BJ (cell line): ENCODE results near the gene GPR42. TPM values are rescaled to one million over a fixed set of nuclear protein-coding genes. Genes with fewer than 3 reads are reported as not detected.

Experiments
- CTCF ChIA-PET: fragments of 350-600 bp; formaldehyde crosslinking; extraction: SDS; loops from one replicate; lab custom pipeline; 2021; ENCODE audit warnings: antibody characterized with exemption, inconsistent platforms; lab: Yijun Ruan, JAX
- POLR2A ChIA-PET: fragments of 300-600 bp; sonication (Branson Sonifier 250); formaldehyde crosslinking; extraction: SDS; loops from one replicate; lab custom pipeline; 2021; ENCODE audit warnings: antibody characterized with exemption; lab: Charles Lee
- DNase-seq: peaks from one replicate; pipeline ENCODE4 v3.0.0-alpha.2; 2011; ENCODE audit warnings: low read depth
- H3K27me3 ChIP-seq: 2 replicates; pipeline ENCODE4 v1.6.0; 2011; ENCODE audit warnings: low read length; ENCODE audit not compliant: control insufficient read depth, insufficient read depth
- H3K36me3 ChIP-seq: 2 replicates; pipeline ENCODE4 v1.5.1; 2011; ENCODE audit warnings: low read length; ENCODE audit not compliant: control insufficient read depth, insufficient read depth
- H3K4me3 ChIP-seq: 2 replicates; pipeline ENCODE4 v1.5.1; 2011; ENCODE audit warnings: low read depth, mild to moderate bottlenecking, control low read depth, low read length
- polyA minus RNA-seq: library from RNA; depleted of rRNA, polyadenylated mRNA; stranded (reverse); fragments of >200 nt; gene quantifications from 2 replicates; pipeline ENCODE4 v1.2.3, GENCODE V29; 2011; rRNA and poly(A)+ RNA removed
- polyA plus RNA-seq: library from polyadenylated mRNA; depleted of rRNA; stranded (reverse); fragments of >200 nt; gene quantifications from 2 replicates; pipeline ENCODE4 v1.2.3, GENCODE V29; 2011; rRNA removed
- TF ChIP-seq, protein P1 (sequence below): IDR thresholded peaks from 2 replicates; pipeline ENCODE4 v1.5.1; 2011; ENCODE audit warnings: low read depth, mild to moderate bottlenecking, control low read depth, inconsistent platforms, low read length, moderate library complexity; ENCODE audit not compliant: insufficient read depth

Gene GPR42, protein sequence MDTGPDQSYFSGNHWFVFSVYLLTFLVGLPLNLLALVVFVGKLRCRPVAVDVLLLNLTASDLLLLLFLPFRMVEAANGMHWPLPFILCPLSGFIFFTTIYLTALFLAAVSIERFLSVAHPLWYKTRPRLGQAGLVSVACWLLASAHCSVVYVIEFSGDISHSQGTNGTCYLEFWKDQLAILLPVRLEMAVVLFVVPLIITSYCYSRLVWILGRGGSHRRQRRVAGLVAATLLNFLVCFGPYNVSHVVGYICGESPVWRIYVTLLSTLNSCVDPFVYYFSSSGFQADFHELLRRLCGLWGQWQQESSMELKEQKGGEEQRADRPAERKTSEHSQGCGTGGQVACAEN
- polyA plus RNA-seq (not detected in 2 replicates), polyA minus RNA-seq (not detected in 2 replicates)

DNA sequence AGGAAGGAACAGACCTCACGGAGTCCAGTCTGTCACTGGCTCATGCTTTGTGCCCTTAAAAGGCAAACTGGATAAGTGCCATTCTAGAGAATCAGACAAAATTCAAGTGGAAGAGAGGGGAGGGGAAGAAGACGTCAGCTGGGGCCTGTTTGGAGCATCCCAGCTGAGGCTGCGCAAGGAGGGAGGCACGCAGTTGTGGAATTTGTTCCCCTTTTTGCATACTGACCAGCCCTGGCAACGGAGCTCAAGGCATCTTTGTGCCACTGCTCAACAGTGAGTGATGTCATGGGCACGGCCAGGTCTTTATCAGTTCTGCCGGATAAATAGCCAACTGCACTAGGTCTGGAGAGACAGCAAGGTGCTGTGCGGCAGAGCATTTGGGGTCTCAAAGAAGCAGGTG lies at the start of gene GPR42:
GPR42 (plus strand) TSS at position 347 of the 400 bp plus-strand sequence. CDS start 292 bp downstream, outside the sequence.
- no peak for DNase-seq
- Histone ChIP-seq H3K36me3 (no peaks in the 10 kb centered on the region), H3K27me3 (no peaks in the 10 kb centered on the region), H3K4me3 (no peak within 1 kb of the TSS)
- TF ChIP-seq, protein P1, sequence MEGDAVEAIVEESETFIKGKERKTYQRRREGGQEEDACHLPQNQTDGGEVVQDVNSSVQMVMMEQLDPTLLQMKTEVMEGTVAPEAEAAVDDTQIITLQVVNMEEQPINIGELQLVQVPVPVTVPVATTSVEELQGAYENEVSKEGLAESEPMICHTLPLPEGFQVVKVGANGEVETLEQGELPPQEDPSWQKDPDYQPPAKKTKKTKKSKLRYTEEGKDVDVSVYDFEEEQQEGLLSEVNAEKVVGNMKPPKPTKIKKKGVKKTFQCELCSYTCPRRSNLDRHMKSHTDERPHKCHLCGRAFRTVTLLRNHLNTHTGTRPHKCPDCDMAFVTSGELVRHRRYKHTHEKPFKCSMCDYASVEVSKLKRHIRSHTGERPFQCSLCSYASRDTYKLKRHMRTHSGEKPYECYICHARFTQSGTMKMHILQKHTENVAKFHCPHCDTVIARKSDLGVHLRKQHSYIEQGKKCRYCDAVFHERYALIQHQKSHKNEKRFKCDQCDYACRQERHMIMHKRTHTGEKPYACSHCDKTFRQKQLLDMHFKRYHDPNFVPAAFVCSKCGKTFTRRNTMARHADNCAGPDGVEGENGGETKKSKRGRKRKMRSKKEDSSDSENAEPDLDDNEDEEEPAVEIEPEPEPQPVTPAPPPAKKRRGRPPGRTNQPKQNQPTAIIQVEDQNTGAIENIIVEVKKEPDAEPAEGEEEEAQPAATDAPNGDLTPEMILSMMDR: no peak
- ChIA-PET CTCF (no interaction called here), POLR2A (no interaction called here)

DNA sequence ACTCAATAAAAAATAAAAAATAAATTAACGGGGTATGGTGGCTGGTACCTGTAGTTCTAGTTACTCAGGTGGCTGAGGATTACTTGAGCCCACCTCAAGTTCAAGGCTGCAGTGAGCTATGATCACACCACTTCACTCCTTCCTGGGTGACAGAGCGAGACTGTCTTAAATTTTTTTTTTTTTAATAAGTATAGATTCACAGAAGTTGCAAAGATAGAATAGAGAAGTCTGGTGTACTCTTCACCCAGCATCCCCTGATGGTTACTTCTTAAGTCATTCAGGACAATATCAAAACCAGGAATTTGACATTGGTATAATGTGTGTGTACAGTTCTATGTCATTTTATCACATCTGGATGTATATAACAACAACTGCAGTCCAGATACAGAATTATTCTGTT lies 49.6 kb upstream of the GPR42 start:
- Histone ChIP-seq H3K36me3 (no peaks in the 10 kb centered on the region), H3K4me3 (no peak overlapping the region), H3K27me3 (no peaks in the 10 kb centered on the region)
- ChIA-PET POLR2A (no interaction called here), CTCF (no interaction called here)
- no peak for DNase-seq
- TF ChIP-seq, protein P1: no peak

DNA sequence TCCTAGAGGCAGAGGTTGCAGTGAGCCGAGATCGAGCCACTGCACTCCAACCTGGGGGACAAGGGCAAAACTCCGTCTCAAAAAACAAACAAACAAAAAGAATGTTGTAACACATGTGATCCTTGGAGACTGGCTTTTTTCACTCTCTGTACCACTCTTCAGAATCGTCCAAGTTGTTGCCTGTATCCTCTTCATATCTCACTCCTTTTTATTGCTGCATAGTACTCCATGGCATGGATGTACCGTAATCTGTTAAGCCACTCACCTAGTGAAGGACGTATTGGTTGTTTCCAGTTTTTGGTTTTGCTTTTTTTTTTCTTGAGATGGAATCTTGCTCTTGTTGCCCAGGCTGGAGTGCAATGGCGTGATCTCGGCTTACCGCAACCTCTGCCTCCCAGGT lies 48.9 kb upstream of the GPR42 start:
- no peak for DNase-seq
- ChIA-PET CTCF (no interaction called here), POLR2A (no interaction called here)
- Histone ChIP-seq H3K36me3 (no peaks in the 10 kb centered on the region), H3K27me3 (no peaks in the 10 kb centered on the region; the same call in 1 of the 2 replicates), H3K4me3 (no peak overlapping the region)
- TF ChIP-seq, protein P1: no peak

DNA sequence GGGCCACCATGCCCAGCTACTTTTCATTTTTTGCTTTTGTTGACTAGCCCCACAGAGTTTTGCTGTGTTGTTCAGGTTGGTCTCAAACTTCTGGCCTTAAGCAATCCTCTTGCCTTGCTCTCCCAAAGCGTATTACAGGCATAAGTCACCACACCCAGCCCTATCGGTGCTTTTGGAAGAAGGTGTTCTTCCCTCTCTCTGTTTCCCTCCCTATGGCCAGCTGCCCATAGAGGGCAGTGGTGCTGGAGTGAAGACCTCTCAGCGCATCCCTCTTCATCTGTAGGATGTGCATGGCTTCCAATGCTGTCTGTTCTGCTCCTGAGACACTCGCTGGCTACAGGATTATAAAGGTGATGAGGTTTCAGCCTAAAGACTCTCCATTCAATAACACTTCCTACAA lies 43.2 kb upstream of the GPR42 start:
- POLR2A ChIA-PET: no interaction called here
- DNase-seq: no peak
- H3K36me3 ChIP-seq: no peaks in the 10 kb centered on the region
- TF ChIP-seq, protein P1: peak; percentile 27; the same call in 1 of the 2 replicates
- H3K4me3 ChIP-seq: no peak overlapping the region
- CTCF ChIA-PET: no interaction called here
- peaks cover 2% of the 10 kb centered on the region for H3K27me3 ChIP-seq

DNA sequence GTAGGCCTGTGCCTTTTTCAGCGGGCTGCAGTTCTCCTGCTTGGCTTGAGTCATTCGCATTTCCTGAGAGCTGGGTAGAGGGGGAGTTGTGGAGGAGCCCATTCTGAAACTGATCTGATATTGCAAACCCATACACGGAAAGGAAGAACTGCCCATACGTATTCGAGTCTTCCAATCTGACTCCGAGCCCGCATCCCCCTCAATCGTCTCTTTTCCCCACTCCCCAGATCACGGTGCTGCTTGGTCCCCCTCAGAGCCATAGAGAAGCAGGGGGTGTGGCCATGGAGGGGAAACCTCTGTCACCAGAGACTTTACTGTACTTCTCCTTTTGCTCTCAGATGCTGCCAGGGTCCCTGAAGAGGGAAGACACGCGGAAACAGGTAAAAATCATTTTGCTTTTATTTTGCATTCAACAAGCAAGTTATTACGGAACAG lies 42.0 kb upstream of the GPR42 start, which contains the start of gene CD22:
CD22 (plus strand) TSS at position 337 of the 435 bp plus-strand sequence. CDS start 2,854 bp downstream, outside the sequence.
- ChIA-PET POLR2A (no interaction called here), CTCF (no interaction called here)
- Histone ChIP-seq H3K27me3 (peaks cover 3% of the 10 kb centered on the region), H3K36me3 (no peaks in the 10 kb centered on the region), H3K4me3 (no peak within 1 kb of the TSS)
- TF ChIP-seq, protein P1: no peak
- no peak for DNase-seq
